Suprapubic skin (tissue), 2 donors: ENCODE data around the gene NBPF26.
"Not testable (repeated sequence)": the region's sequence is repeated elsewhere in the genome, so short reads cannot be mapped to it uniquely, and the experiment has no call there.

Experiments
- EP300 ChIP-seq: sonication (generic); formaldehyde crosslinking; IDR thresholded peaks from one replicate; pipeline ENCODE4 v1.6.1; 2017; ENCODE audit warnings: antibody characterized with exemption
- POLR2A ChIP-seq, 2 donors: fragments of 450-650 bp; IDR thresholded peaks; one replicate each; pipeline ENCODE4 v1.6.1; 2017; ENCODE audit warnings: antibody characterized with exemption in 2 of 2, mild to moderate bottlenecking in 2 of 2, moderate library complexity in 2 of 2

DNA sequence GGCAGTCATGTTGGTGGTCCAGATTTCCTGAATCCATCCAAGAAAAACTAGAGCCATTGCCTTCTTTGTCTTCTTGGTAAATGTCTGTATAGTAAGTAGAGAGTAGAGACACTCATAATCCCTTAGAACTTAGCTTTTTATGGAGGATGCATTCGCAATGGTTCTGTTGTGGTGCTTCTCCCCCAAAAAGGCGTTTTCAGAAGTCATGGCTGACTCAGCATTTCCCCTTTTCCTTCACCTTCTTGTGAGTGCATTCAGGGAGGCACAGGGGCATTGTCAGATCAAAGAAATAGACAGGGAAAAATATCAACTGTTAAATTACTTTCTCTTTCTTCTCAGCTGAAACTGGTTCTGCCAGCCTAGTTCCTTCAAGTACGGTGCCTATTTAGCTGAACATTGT, 45.3 kb downstream of the NBPF26 start:
- TF ChIP-seq POLR2A (IDR thresholded peaks at IDR 0.05); EP300: not testable (repeated sequence)
